ENCODE measurements around the gene TBC1D24.
"Not testable (repeated sequence)": the region's sequence is repeated elsewhere in the genome, so short reads cannot be mapped to it uniquely, and the experiment has no call there.

TBC1D24 gene

GRCh38 chr16:2543771-2544170 is 68.8 kb downstream of the TBC1D24 start:
- not testable (repeated sequence) for H3K36me3 ChIP-seq (ENCODE audit: insufficient read depth, low read length); H4K20me1 ChIP-seq (ENCODE audit: insufficient read depth, low read length)
- H3K79me2 ChIP-seq (ENCODE audit: insufficient read depth, low read length), result peaks cover 35% of the 10 kb centered on the region

GRCh38 chr16:2550283-2550878 is 75.5 kb downstream of the TBC1D24 start:
- not testable (repeated sequence) for H3F3A ChIP-seq (ENCODE audit: insufficient read depth, low read length); H4K20me1 ChIP-seq (ENCODE audit: insufficient read depth, low read length); H3K4me2 ChIP-seq (ENCODE audit: low read length); H3K9me3 ChIP-seq (ENCODE audit: low read length); H3K4me1 ChIP-seq (ENCODE audit: insufficient read depth, low read length, severe bottlenecking); H2AFZ ChIP-seq (ENCODE audit: low read length); H3K9ac ChIP-seq (ENCODE audit: low read length); H3K4me3 ChIP-seq (ENCODE audit: low read depth, low read length, poor library complexity, severe bottlenecking); H3K27me3 ChIP-seq (ENCODE audit: insufficient read depth, low read length); H3K36me3 ChIP-seq (ENCODE audit: insufficient read depth, low read length); H3K9me2 ChIP-seq (ENCODE audit: low read depth, low read length); H3K27ac ChIP-seq (ENCODE audit: low read depth, low read length, poor library complexity, severe bottlenecking)
- peaks cover 12% of the 10 kb centered on the region for H3K79me2 ChIP-seq (ENCODE audit: insufficient read depth, low read length)

More at GRCh38 chr16:2543771-2544170, 68.8 kb downstream of the TBC1D24 start:
- not testable (repeated sequence) for H3K9me2 ChIP-seq (ENCODE audit: low read depth, low read length); H3K27me3 ChIP-seq (ENCODE audit: insufficient read depth, low read length); H3F3A ChIP-seq (ENCODE audit: insufficient read depth, low read length); H2AFZ ChIP-seq (ENCODE audit: low read length); H3K9ac ChIP-seq (ENCODE audit: low read length); H3K27ac ChIP-seq (ENCODE audit: low read depth, low read length, poor library complexity, severe bottlenecking); H3K9me3 ChIP-seq (ENCODE audit: low read length); H3K4me3 ChIP-seq (ENCODE audit: low read depth, low read length, poor library complexity, severe bottlenecking); H3K4me2 ChIP-seq (ENCODE audit: low read length)
- H3K4me1 ChIP-seq (ENCODE audit: insufficient read depth, low read length, severe bottlenecking), result peaks cover 36% of the 10 kb centered on the region

GRCh38 chr16:2551420-2551889 is 76.5 kb downstream of the TBC1D24 start:
- H3K4me3 ChIP-seq (ENCODE audit: low read depth, low read length, poor library complexity, severe bottlenecking); H3F3A ChIP-seq (ENCODE audit: insufficient read depth, low read length); H3K4me2 ChIP-seq (ENCODE audit: low read length); H3K27ac ChIP-seq (ENCODE audit: low read depth, low read length, poor library complexity, severe bottlenecking); H3K27me3 ChIP-seq (ENCODE audit: insufficient read depth, low read length); H3K36me3 ChIP-seq (ENCODE audit: insufficient read depth, low read length); H3K9me3 ChIP-seq (ENCODE audit: low read length); H4K20me1 ChIP-seq (ENCODE audit: insufficient read depth, low read length); H3K9ac ChIP-seq (ENCODE audit: low read length); H3K4me1 ChIP-seq (ENCODE audit: insufficient read depth, low read length, severe bottlenecking); H2AFZ ChIP-seq (ENCODE audit: low read length); H3K79me2 ChIP-seq (ENCODE audit: insufficient read depth, low read length); H3K9me2 ChIP-seq (ENCODE audit: low read depth, low read length): not testable (repeated sequence)
- TF ChIP-seq CTCF (IDR thresholded peaks at IDR 0.05; ENCODE audit: low read length), result peak; percentile 13; the same call in 1 of the 2 replicates

GRCh38 chr16:2554709-2555425 is 79.9 kb downstream of the TBC1D24 start:
- H3K4me1 ChIP-seq (ENCODE audit: insufficient read depth, low read length, severe bottlenecking); H3K9me3 ChIP-seq (ENCODE audit: low read length); H3K27ac ChIP-seq (ENCODE audit: low read depth, low read length, poor library complexity, severe bottlenecking); H3K79me2 ChIP-seq (ENCODE audit: insufficient read depth, low read length); H4K20me1 ChIP-seq (ENCODE audit: insufficient read depth, low read length); H3K27me3 ChIP-seq (ENCODE audit: insufficient read depth, low read length); H3K9me2 ChIP-seq (ENCODE audit: low read depth, low read length); H3F3A ChIP-seq (ENCODE audit: insufficient read depth, low read length); H3K9ac ChIP-seq (ENCODE audit: low read length); H3K36me3 ChIP-seq (ENCODE audit: insufficient read depth, low read length); H2AFZ ChIP-seq (ENCODE audit: low read length); H3K4me3 ChIP-seq (ENCODE audit: low read depth, low read length, poor library complexity, severe bottlenecking); H3K4me2 ChIP-seq (ENCODE audit: low read length): not testable (repeated sequence)

All from OCI-LY1 (cell line).